WTC11 (cell line): Measurements from ENCODE around the gene DHX58. TPM values are rescaled to one million over a fixed set of nuclear protein-coding genes. Genes with fewer than 3 reads are reported as not detected.
A peak's percentile ranks its signal among the peaks of the same experiment; 100 is the strongest.

Source experiments
- ATAC-seq: fragments of 200-7000 bp; cut with Tn5 transposase; 2 replicates; pipeline ENCODE4 v1.10.0; 2021; ENCODE audit warnings: mild to moderate bottlenecking, moderate library complexity
- CTCF ChIA-PET: fragments of 300-600 bp; sonication (Branson Sonifier 250); formaldehyde crosslinking; loops from one replicate; lab custom pipeline; 2021; ENCODE audit warnings: antibody characterized with exemption; lab: Charles Lee
- POLR2A ChIA-PET: fragments of 350-600 bp; sonication (Branson Sonifier 250); formaldehyde crosslinking; loops from one replicate; lab custom pipeline; 2021; ENCODE audit warnings: antibody characterized with exemption; lab: Charles Lee
- DNase-seq: peaks from one replicate; pipeline ENCODE4 v3.0.0; 2021; ENCODE audit warnings: low spot score
- H3K27ac Mint-ChIP-seq: 2 replicates; pipeline ENCODE4 v1.8.0; 2021; ENCODE audit warnings: mixed read lengths
- H3K27me3 Mint-ChIP-seq: 2 replicates; pipeline ENCODE4 v1.8.0; 2021; ENCODE audit warnings: low read depth, mild to moderate bottlenecking, moderate library complexity, mixed read lengths
- H3K36me3 Mint-ChIP-seq: 2 replicates; pipeline ENCODE4 v1.8.0; 2021; ENCODE audit warnings: mixed read lengths
- H3K4me1 Mint-ChIP-seq: 2 replicates; pipeline ENCODE4 v1.8.0; 2022; ENCODE audit warnings: mixed read lengths
- H3K4me3 Mint-ChIP-seq: 2 replicates; pipeline ENCODE4 v1.8.0; 2021; ENCODE audit warnings: mild to moderate bottlenecking, moderate library complexity, mixed read lengths
- H3K9me3 Mint-ChIP-seq: 2 replicates; pipeline ENCODE4 v1.8.0; 2021; ENCODE audit warnings: mixed read lengths
- ELF4 ChIP-seq: sonication (generic); formaldehyde crosslinking; IDR thresholded peaks from 2 replicates; pipeline ENCODE4 v1.8.1; 2022; ENCODE audit warnings: low read depth, mild to moderate bottlenecking, moderate library complexity, missing genetic modification reagents
- ETV6 ChIP-seq: sonication (generic); formaldehyde crosslinking; IDR thresholded peaks from 2 replicates; pipeline ENCODE4 v1.8.1; 2022; ENCODE audit warnings: mild to moderate bottlenecking, missing genetic modification reagents
- FOXK1 ChIP-seq: sonication (generic); formaldehyde crosslinking; IDR thresholded peaks from 2 replicates; pipeline ENCODE4 v1.8.0; 2022; ENCODE audit warnings: mild to moderate bottlenecking, moderate library complexity, missing genetic modification reagents
- FOXP1 ChIP-seq: sonication (generic); formaldehyde crosslinking; IDR thresholded peaks from 2 replicates; pipeline ENCODE4 v1.8.0; 2022; ENCODE audit warnings: missing genetic modification reagents, mild to moderate bottlenecking, moderate library complexity, borderline replicate concordance
- JUN ChIP-seq: sonication (generic); formaldehyde crosslinking; IDR thresholded peaks from 2 replicates; pipeline ENCODE4 v1.8.0; 2023; ENCODE audit warnings: mild to moderate bottlenecking, missing genetic modification reagents
- MYBL2 ChIP-seq: sonication (generic); formaldehyde crosslinking; IDR thresholded peaks from 2 replicates; pipeline ENCODE4 v1.8.1; 2023; ENCODE audit warnings: mild to moderate bottlenecking, moderate library complexity, missing genetic modification reagents
- NR3C1 ChIP-seq: sonication (generic); formaldehyde crosslinking; conservative IDR thresholded peaks from 2 replicates; pipeline ENCODE4 v1.8.1; 2023; ENCODE audit warnings: low read depth, mild to moderate bottlenecking, missing genetic modification reagents
- RELA ChIP-seq: sonication (generic); formaldehyde crosslinking; IDR thresholded peaks from 2 replicates; pipeline ENCODE4 v1.8.1; 2022; ENCODE audit warnings: missing genetic modification reagents, mild to moderate bottlenecking, borderline replicate concordance
- SMAD3 ChIP-seq: sonication (generic); formaldehyde crosslinking; IDR thresholded peaks from 2 replicates; pipeline ENCODE4 v1.8.0; 2022; ENCODE audit warnings: missing genetic modification reagents, mild to moderate bottlenecking, borderline replicate concordance
- TCF7 ChIP-seq: sonication (generic); formaldehyde crosslinking; IDR thresholded peaks from 2 replicates; pipeline ENCODE4 v1.8.0; 2022; ENCODE audit warnings: mild to moderate bottlenecking, low read depth, missing genetic modification reagents, moderate library complexity
- TEAD4 ChIP-seq: sonication (generic); formaldehyde crosslinking; IDR thresholded peaks from 2 replicates; pipeline ENCODE4 v1.8.0; 2022; ENCODE audit warnings: mild to moderate bottlenecking, missing genetic modification reagents
- ZNF138 ChIP-seq: sonication (generic); formaldehyde crosslinking; conservative IDR thresholded peaks from 2 replicates; pipeline ENCODE4 v1.8.1; 2022; ENCODE audit warnings: mild to moderate bottlenecking, moderate library complexity, missing genetic modification reagents
- ZNF232 ChIP-seq: sonication (generic); formaldehyde crosslinking; IDR thresholded peaks from 2 replicates; pipeline ENCODE4 v1.8.0; 2022; ENCODE audit warnings: mild to moderate bottlenecking, missing genetic modification reagents
- total RNA-seq: library from RNA; stranded (reverse); gene quantifications from 3 replicates; pipeline ENCODE4 v1.2.3, GENCODE V29; 2021
- TF ChIP-seq, protein P1 (sequence below): sonication (generic); formaldehyde crosslinking; IDR thresholded peaks from 2 replicates; pipeline ENCODE4 v1.8.0; 2023; ENCODE audit warnings: missing genetic modification reagents
- TF ChIP-seq, protein P2 (sequence below): sonication (generic); formaldehyde crosslinking; IDR thresholded peaks from 2 replicates; pipeline ENCODE4 v1.8.0; 2023; ENCODE audit warnings: mild to moderate bottlenecking, missing genetic modification reagents
- TF ChIP-seq, protein P3 (sequence below): sonication (generic); formaldehyde crosslinking; IDR thresholded peaks from 2 replicates; pipeline ENCODE4 v1.8.0; 2022; ENCODE audit warnings: mild to moderate bottlenecking, missing genetic modification reagents
- TF ChIP-seq, protein P4 (sequence below): sonication (generic); formaldehyde crosslinking; IDR thresholded peaks from 2 replicates; pipeline ENCODE4 v1.8.1; 2023; ENCODE audit warnings: mild to moderate bottlenecking, moderate library complexity, missing genetic modification reagents
- TF ChIP-seq, protein P5 (sequence below): sonication (generic); formaldehyde crosslinking; IDR thresholded peaks from 2 replicates; pipeline ENCODE4 v1.8.1; 2023; ENCODE audit warnings: mild to moderate bottlenecking, missing genetic modification reagents, moderate library complexity
- TF ChIP-seq, protein P6 (sequence below): sonication (generic); formaldehyde crosslinking; IDR thresholded peaks from 2 replicates; pipeline ENCODE4 v1.8.0; 2022; ENCODE audit warnings: mild to moderate bottlenecking, missing genetic modification reagents

Gene DHX58
- total RNA-seq, 1 experiment from 2014 or later: 6.3 TPM

DNA sequence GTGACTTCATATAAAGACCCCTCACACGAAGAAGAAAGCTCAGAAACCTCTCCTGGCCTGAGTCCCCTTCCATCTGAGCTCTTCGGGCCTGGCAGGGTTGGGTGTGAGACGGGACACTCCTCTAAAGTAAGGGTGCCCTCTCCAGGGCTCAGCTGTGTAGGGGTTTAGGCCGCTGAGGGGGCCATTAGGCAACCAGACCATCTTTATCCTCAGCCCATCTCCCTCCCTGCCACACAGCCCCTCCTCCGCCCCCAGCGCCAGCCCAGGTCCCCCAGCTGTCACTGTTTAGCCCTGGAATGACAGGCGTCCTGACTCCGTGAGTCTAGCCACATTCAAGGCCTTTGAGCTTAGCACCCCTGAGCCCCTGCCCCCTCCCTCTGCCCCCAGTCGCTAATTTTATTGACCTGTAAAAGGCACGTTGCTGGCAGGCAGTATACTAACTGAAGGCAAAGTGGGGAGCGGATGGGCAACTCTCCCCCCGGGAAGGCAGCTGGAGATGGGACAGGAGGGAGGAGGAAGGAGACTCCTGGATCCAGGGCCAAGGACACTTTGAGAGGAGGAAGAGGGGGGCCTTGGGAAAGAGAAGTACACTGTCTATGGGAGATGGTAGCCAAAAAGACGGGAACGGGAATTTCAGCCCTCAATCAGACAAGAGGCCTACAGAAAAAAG is 13.6 kb downstream of the DHX58 start:
- Mint-ChIP-seq H3K4me1 (peaks cover 23% of the 10 kb centered on the region), H3K9me3 (no peaks in the 10 kb centered on the region), H3K4me3 (peak overlapping the region; percentile 45), H3K36me3 (no peaks in the 10 kb centered on the region), H3K27me3 (peaks cover 33% of the 10 kb centered on the region), H3K27ac (no peak overlapping the region)
- peak; percentile 14 for ATAC-seq
- TF ChIP-seq, protein P1, sequence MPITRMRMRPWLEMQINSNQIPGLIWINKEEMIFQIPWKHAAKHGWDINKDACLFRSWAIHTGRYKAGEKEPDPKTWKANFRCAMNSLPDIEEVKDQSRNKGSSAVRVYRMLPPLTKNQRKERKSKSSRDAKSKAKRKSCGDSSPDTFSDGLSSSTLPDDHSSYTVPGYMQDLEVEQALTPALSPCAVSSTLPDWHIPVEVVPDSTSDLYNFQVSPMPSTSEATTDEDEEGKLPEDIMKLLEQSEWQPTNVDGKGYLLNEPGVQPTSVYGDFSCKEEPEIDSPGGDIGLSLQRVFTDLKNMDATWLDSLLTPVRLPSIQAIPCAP (CRISPR knock-in tag): no peak
- no peak for TF ChIP-seq NR3C1 (CRISPR knock-in tag)
- TF ChIP-seq, protein P2, sequence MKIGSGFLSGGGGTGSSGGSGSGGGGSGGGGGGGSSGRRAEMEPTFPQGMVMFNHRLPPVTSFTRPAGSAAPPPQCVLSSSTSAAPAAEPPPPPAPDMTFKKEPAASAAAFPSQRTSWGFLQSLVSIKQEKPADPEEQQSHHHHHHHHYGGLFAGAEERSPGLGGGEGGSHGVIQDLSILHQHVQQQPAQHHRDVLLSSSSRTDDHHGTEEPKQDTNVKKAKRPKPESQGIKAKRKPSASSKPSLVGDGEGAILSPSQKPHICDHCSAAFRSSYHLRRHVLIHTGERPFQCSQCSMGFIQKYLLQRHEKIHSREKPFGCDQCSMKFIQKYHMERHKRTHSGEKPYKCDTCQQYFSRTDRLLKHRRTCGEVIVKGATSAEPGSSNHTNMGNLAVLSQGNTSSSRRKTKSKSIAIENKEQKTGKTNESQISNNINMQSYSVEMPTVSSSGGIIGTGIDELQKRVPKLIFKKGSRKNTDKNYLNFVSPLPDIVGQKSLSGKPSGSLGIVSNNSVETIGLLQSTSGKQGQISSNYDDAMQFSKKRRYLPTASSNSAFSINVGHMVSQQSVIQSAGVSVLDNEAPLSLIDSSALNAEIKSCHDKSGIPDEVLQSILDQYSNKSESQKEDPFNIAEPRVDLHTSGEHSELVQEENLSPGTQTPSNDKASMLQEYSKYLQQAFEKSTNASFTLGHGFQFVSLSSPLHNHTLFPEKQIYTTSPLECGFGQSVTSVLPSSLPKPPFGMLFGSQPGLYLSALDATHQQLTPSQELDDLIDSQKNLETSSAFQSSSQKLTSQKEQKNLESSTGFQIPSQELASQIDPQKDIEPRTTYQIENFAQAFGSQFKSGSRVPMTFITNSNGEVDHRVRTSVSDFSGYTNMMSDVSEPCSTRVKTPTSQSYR (CRISPR knock-in tag): no peak
- TF ChIP-seq, protein P3, sequence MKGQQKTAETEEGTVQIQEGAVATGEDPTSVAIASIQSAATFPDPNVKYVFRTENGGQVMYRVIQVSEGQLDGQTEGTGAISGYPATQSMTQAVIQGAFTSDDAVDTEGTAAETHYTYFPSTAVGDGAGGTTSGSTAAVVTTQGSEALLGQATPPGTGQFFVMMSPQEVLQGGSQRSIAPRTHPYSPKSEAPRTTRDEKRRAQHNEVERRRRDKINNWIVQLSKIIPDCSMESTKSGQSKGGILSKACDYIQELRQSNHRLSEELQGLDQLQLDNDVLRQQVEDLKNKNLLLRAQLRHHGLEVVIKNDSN (CRISPR knock-in tag): no peak
- no peak for TF ChIP-seq JUN
- no peak for TF ChIP-seq RELA
- TF ChIP-seq, protein P4, sequence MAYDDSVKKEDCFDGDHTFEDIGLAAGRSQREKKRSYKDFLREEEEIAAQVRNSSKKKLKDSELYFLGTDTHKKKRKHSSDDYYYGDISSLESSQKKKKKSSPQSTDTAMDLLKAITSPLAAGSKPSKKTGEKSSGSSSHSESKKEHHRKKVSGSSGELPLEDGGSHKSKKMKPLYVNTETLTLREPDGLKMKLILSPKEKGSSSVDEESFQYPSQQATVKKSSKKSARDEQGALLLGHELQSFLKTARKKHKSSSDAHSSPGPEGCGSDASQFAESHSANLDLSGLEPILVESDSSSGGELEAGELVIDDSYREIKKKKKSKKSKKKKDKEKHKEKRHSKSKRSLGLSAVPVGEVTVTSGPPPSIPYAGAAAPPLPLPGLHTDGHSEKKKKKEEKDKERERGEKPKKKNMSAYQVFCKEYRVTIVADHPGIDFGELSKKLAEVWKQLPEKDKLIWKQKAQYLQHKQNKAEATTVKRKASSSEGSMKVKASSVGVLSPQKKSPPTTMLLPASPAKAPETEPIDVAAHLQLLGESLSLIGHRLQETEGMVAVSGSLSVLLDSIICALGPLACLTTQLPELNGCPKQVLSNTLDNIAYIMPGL (CRISPR knock-in tag): no peak
- TF ChIP-seq, protein P5, sequence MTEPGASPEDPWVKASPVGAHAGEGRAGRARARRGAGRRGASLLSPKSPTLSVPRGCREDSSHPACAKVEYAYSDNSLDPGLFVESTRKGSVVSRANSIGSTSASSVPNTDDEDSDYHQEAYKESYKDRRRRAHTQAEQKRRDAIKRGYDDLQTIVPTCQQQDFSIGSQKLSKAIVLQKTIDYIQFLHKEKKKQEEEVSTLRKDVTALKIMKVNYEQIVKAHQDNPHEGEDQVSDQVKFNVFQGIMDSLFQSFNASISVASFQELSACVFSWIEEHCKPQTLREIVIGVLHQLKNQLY: no peak
- no peak for TF ChIP-seq ZNF232 (CRISPR knock-in tag)
- TF ChIP-seq TEAD4 (CRISPR knock-in tag): no peak
- CTCF ChIA-PET: interaction anchor here (0.7 to 6.7 kb wide), 14 partner anchors 10 to 419 kb away, joined by 3 to 138 read pairs (median 5); partner anchors contain the start of genes DNAJC7, KAT2A and NKIRAS2
- POLR2A ChIA-PET: interaction anchor here (0.8 to 1.6 kb wide), 2 partner anchors 70 to 82 kb away, joined by 3 to 4 read pairs; partner anchors contain the start of gene DNAJC7
- DNase-seq: no peak

DNA sequence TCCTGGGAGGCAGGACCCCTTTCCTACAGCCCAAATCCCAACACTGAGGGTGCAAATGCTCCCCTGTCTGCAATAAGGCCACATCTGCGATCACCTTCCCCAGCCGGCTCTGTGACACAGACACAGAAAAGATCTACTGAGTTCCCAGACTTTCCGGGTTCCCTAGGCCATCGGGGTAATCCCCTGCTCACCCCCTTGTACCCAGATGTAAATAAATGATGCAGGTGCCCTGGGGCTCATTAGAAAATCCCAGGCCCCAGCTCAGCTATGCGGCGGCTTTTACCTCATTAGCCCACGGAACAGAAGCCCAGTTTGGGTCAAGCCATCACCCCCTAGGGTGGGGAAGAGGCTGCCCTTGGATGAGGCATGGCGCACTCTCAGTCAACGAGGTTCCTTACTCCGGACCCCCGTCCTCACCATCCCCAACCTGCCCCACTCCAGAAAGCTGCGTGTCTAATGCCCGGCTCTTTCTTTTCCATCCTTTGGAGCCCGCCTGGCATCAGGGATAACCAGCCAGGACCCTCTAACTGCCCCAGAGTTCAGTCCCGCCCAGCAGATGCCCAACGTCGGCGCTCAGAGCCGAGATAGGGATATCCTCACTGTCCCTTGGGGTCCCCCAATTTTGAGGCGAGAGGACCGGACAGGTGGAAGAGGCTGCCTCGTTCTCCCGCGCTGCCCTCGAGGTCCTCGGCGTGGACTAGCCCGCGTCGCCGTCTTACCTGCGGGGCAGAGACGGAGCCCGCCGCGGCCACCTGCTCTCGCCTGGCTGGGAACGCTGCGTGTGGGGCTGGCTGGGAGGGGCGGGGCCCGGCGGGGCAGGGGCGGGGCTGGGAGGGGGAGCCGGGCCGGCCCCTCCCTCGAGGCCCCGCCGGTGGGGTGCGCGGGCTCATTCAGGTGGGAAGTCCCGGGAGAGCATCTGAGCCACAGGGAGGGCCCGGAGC is 14.6 kb downstream of the DHX58 start, which contains the start of gene ZNF385C:
Gene ZNF385C, minus strand, starts transcription at position 783 of the 941 bp plus-strand sequence. CDS start 35,417 bp downstream, outside the sequence.
- Mint-ChIP-seq H3K4me1 (peaks cover 16% of the 10 kb centered on the region), H3K4me3 (peak within 1 kb of the TSS; percentile 62), H3K27me3 (peaks cover 33% of the 10 kb centered on the region), H3K9me3 (no peaks in the 10 kb centered on the region), H3K27ac (no peak within 1 kb of the TSS), H3K36me3 (no peaks in the 10 kb centered on the region)
- ChIA-PET CTCF (interaction anchor here (0.7 to 6.7 kb wide), 16 partner anchors 9 to 420 kb away, joined by 3 to 138 read pairs (median 5); partner anchors contain the start of genes DNAJC7, KAT2A and NKIRAS2), POLR2A (interaction anchor here (0.8 to 1.6 kb wide), 2 partner anchors 69 to 81 kb away, joined by 3 to 4 read pairs; partner anchors contain the start of gene DNAJC7)
- peak; percentile 51 for ATAC-seq
- peak; percentile 59 for DNase-seq
- TF ChIP-seq MYBL2 (CRISPR knock-in tag): peak; percentile 76
- TF ChIP-seq ZNF138: 0 out of 2 replicates have a peak, but pooled peaks have one; percentile 50
- TF ChIP-seq ETV6 (CRISPR knock-in tag): no peak
- no peak for TF ChIP-seq NR3C1 (CRISPR knock-in tag)
- 0 out of 2 replicates have a peak, but pooled peaks have one; percentile 41 for TF ChIP-seq SMAD3 (CRISPR knock-in tag)
- peak; percentile 47; the same call in 1 of the 2 replicates for TF ChIP-seq RELA
- peak; percentile 66 for TF ChIP-seq FOXK1
- 0 out of 2 replicates have a peak, but pooled peaks have one; percentile 27 for TF ChIP-seq ELF4 (CRISPR knock-in tag)
- peak; percentile 88 for TF ChIP-seq FOXP1
- TF ChIP-seq, protein P6, sequence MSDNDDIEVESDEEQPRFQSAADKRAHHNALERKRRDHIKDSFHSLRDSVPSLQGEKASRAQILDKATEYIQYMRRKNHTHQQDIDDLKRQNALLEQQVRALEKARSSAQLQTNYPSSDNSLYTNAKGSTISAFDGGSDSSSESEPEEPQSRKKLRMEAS (CRISPR knock-in tag): peak; percentile 87
- TF ChIP-seq TCF7 (CRISPR knock-in tag): no peak
